T1000 (cell line): ENCODE data around the gene EHBP1L1.

Source experiments
- DNase-seq: peaks from one replicate; lab custom pipeline; 2025; ENCODE audit warnings: mixed read lengths; lab: John Stamatoyannopoulos, UW

EHBP1L1 gene

DNA sequence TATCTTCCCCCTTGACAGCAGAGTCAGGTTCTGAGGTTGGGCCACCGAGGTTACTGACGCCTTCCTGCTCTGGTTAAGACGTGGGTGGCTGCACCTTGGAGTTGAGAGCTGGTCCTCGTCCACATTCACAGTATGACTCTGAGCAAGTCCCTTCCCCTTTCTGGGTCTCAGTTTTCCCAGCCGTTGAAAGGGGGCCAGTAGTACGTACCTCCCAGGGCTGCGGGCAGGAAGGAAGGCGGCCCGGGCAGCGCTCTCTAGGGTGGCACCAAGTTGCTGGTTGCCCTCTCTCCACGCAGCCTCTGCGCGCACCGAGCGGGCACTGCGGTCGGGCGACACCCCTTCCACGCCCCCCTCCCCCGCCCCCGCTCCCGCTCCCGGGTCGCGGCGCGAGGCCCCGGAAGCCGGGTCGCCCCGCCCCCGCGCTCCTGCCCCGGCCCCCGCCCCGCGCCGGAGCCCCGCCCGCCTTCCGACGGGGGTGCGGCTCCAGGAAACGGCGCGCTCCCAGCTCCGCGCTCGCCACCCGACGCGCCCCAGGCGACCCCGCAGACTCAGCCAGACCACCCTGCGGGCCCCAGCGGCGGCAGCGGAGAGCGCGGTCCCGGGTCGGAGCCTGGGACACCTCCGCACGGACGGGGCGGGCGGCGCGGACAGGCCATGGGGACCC is at the start of gene EHBP1L1:
TSS of gene EHBP1L1 (plus strand) at position 486 of the 664 bp plus-strand sequence. CDS start 250 bp downstream, outside the sequence.
- peak; percentile 40 for DNase-seq

DNA sequence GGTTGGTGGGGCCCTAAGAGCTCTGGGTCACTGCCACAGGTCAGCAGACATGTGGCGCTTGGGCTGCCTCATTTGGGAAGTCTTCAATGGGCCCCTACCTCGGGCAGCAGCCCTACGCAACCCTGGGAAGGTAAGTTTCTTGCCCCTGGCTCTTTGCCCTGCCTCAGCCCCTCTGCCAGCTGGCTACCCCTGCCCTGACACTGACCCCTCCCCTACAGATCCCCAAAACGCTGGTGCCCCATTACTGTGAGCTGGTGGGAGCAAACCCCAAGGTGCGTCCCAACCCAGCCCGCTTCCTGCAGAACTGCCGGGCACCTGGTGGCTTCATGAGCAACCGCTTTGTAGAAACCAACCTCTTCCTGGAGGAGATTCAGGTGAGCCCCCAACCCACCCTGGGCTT is 49.1 kb upstream of the EHBP1L1 start:
- DNase-seq = no peak

DNA sequence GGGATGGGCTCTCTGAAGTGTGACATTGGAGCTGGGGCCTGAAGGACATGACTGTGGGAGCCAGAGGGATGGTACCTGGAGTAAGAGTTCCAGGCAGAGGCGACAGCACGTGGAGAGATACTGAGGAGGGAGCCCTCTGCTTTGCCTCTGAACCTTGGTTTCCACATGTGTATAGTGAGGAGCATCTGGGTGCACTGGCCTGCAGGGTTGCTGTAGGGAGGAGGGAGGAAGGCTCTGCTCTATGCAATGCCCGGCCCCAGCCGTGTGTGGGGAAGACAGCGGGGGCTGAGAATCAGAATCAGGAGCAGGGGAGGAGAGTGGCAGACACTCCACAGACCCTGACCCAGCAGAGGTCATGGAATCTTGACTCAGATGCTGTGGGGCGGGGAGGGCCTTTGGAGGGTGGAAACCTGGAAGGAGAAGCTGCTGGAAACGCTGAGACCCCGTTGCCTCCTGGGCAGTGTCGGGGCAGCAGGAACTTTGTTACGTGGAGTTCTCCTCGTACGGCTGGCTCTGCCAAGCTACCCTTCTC is 47.0 kb upstream of the EHBP1L1 start:
- DNase-seq = no peak

DNA sequence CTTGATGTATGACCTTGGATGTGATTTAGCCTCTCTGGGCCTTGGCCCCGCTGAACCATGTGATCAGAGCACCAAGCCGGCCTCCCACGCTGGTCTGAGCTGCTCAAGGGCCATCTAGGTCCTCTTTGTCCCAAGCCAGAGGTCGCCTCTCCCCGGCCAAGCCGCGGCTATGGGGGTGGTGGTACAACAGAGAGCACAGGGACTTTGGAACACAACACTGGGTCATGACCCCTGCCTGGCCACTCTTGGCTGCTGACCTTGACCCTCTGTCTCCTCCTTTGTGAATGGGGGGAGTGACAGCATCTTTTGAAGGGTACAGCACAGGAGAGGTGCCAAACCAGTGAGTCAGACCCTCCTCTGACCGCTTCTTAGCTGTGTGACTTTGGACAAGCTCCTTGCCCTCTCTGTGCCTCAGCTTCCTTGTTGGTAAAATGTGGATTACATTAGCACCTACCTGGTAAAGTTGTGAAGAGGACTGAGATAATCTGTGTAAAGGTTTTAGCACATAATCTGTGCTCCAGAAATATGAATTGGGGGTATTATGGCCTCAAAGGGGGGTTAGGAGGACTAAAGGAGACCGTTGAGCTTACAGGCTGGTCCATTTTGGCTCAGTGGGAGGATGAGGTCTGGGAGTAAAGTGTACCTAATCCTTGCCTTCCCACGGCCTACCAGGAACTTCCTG is 46.2 kb upstream of the EHBP1L1 start:
- DNase-seq = no peak

DNA sequence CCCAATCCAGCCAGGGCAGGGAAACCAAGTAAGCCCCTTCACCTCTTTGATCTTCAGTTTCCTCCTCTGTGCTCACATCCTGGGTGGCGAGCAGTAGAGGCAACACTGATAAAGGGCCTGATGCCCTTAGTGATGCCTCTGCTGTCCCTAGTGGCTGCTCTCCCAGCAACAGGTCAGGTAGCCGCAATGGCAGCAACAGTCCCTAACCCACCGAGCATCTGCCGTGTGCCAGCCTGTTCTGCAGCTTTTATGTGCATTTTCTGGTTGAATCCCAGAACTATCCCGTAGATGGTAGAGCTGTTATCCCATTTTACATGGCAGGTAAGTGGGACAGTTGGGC is 45.7 kb upstream of the EHBP1L1 start:
- DNase-seq = no peak

DNA sequence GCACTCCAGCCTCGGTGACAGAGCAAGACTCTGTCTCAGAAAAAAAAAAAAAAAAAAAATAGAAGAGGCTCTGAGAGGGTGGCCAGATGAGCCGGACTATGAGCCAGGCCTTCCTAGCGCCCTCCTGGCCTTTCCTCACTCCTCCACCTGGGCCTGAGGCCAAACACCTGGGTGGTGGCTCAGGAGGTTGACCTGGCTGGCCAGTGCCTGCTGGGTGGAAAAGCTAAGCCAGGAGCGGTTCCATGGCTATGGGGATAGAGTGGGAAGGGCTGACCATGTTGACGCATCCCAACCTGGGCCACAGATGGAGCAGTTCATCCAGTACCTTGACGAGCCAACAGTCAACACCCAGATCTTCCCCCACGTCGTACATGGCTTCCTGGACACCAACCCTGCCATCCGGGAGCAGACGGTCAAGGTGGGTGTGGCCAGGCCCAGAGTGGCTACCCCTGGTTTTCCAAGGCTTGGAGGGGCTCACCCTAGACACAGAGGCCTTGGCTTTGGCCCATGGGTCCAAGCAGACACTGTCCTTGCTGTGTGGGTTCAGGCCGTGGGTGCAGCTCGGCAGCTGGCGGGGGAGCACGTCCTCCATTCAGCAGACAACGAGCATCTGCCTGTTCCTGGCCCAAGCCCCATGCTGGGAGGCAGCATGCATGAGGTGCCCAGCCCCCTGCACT is 43.3 kb upstream of the EHBP1L1 start:
- DNase-seq = no peak

DNA sequence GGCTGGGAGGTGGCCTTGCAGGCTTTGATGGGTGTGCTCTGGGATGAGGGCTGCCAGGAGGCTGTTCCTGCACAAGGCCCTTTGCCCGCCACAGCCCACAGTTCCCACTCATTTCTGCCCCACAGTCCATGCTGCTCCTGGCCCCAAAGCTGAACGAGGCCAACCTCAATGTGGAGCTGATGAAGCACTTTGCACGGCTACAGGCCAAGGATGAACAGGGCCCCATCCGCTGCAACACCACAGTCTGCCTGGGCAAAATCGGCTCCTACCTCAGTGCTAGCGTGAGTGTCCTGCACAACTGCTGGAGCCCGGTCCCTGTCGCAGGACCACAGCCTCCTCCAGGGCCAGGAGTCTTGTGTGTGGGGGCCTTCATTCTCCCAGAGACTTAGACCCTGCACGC is 40.8 kb upstream of the EHBP1L1 start:
- no peak for DNase-seq

DNA sequence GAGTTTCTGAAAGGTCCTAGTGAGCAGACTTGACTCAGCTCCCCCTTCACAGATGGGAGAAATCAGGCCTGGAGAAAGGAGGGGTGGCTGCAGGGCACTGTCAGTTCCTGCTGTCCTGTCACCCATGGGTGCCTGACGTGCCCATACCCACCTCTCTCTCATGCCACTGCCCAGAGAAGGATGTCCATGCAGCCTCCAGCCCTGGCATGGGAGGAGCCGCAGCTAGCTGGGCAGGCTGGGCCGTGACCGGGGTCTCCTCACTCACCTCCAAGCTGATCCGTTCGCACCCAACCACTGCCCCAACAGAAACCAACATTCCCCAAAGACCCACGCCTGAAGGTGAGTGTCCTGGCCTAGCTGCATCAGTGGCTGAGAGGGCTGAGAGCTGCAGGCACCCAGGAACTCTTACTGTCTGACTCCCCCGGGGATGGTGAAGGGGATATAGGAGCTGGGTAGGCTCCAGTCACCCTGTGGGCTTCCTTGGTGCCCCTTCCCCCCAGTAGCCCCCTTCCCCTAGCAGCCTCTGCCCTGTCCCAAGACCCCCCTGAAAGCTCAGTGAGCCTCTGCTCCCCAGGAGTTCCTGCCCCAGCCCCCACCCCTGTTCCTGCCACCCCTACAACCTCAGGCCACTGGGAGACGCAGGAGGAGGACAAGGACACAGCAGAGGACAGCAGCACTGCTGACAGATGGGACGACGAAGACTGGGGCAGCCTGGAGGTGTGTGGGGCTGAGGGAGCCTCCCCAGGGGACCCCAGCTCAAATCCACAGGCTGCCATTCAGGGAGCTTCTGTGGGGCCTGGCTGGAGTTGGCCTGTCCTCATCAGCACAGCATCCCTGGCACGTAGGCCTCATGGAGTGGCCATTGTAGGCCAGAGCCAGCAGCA is 39.2 kb upstream of the EHBP1L1 start:
- DNase-seq = no peak

DNA sequence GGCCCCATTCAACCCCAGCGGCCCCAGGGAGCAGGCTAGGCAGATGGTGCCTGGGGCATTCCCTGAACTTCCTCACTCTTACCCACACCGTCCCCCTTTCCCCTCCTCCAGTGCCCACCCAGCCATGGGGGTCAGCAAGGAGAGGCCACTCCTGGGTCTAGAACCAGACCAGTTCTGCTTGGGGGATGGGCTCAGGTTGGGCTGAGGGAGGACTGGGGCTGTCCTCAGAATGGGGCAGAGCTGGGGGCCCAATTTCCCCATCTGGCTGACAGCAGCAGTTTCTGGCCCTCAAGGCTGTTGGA is 38.6 kb upstream of the EHBP1L1 start:
- no peak for DNase-seq

DNA sequence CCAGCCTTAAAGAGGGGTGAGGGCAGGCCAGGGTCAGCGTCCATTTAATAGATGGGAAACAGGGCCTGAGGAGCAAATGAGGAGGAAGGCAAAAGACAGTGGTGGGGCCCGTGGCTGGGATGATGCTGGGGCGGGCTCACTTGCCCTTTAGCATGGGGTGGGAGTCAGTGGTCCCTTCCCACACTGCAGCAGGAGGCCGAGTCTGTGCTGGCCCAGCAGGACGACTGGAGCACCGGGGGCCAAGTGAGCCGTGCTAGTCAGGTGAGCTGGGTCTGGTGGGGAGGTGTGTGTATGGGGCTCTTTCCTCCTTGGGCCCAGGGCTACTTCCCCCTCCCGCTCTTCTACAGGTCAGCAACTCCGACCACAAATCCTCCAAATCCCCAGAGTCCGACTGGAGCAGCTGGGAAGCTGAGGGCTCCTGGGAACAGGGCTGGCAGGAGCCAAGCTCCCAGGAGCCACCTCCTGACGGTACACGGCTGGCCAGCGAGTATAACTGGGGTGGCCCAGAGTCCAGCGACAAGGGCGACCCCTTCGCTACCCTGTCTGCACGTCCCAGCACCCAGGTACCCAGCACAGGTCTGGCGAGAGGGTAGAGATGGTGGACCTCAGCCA is 38.1 kb upstream of the EHBP1L1 start:
- DNase-seq = no peak

DNA sequence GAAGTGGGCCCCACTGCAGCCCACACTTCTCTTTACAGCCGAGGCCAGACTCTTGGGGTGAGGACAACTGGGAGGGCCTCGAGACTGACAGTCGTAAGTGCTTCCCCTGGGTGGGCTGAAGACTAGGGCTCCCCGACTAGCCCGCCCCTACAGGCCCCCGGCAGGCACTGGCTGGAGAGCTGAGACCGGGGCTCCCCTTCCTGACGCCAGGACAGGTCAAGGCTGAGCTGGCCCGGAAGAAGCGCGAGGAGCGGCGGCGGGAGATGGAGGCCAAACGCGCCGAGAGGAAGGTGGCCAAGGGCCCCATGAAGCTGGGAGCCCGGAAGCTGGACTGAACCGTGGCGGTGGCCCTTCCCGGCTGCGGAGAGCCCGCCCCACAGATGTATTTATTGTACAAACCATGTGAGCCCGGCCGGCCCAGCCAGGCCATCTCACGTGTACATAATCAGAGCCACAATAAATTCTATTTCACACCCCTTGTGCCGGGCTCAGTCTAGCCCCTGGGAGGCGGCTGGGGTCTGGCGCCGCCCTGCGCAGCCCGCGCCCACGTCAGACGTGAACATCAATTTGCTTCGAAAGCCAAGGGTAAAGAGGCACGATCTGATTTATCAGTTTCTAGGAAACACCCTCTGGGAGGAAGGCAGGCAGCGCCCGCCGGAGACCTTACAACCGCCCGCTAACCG is 37.5 kb upstream of the EHBP1L1 start:
- DNase-seq = no peak

DNA sequence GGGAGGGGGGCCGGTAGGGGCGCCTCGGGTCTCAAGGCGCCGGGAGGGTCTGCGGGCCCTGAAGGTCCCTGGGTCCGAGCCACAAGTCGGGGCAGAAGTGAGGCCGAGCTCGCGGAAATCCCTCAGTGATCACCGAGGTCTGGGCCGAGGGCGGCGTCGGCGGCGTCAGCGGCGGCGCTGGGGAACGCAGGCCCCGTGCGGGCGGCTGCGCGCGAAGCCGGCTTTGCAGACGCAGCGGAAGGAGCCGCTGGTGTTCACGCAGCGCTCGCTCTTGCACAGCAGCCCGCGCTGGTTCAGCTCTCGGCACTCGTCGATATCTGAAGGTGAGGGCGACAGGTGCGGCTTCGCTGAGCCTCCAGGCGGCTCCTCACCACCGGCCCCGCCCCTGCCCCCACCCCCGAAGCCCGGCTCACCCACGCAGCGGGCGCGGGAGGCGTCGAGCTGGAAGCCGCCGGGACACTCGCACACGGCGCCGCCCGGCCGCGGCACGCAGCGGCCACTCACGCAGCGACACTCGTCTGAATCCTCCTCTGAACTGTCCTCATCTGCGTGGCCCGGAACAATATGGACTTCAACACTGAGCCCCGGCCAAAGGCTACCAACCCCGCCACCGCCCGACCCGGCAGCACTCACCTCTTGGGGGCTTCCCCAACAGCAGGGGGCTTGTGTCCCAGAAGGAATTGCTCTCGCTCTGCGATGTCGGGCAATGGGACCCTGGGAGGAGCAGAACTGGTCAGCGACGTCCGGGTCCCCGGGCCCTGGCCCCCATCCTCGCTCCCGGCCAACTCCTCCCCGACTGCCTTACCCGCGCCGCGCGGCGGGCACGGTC is 36.7 kb upstream of the EHBP1L1 start:
- no peak for DNase-seq

DNA sequence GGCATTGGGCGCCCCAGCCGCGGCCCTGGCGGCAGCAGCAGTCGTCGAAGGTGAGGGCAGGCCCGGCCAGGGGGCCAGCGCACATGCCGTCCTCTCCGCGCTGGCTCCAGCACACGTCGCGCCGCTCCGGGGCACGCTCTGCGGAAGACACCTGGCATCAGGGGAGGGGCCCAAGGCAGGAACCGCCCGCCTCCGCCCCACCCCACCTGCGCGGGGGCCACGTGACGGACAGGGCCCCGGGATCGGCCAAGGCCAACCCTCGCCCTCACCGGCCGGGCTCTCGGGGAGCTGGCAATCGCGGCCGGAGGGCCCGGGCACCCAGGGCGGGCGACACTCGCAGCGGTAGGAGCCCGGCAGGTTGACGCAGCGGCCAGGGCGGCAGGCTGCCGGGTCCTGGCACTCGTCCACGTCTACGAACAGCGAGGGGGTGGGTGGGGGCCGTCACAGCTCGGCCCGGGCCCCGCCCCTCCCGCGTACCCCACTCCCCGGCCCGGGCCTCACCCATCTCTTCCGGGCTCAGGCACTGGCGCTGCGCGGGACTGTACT is 36.0 kb upstream of the EHBP1L1 start:
- no peak for DNase-seq

DNA sequence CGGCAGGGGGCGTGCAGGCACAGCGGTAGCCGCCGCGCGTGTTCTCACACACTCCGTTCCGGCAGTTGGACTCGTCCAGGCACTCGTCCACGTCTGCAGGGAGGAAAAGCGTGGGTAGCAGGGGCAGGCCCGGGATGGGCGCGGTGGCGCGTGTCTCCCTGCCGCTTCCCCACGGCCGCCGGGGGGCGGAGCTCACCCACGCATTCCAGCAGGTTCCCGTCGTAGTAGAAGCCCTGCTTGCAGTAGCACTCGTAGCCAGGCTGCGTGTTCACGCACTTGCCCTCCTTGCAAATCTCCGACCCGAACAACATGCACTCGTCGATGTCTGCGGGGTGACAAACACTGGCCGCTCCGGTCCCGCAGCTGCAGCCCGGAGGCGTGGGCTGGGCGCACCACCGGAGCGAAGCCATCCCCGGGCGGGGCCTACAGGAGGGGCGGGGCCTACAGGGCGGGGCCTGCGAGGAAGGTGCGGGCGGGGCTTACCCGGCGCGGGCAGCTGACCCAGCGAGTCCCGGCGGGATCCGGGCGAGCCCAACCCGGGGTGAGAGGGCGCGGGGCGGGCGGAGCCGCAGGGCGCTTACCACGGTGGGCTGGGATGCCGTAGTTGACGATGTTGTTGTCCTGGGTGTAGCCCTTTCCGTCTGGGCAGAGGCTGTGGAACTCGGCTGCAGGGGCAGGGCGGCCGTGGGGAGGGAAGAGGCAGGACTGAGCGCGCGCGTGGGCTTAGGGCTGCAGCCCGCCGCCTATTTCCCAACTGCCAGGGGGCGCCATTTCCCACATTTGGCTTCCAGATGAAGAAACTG is 35.4 kb upstream of the EHBP1L1 start:
- peak; percentile 91 for DNase-seq

DNA sequence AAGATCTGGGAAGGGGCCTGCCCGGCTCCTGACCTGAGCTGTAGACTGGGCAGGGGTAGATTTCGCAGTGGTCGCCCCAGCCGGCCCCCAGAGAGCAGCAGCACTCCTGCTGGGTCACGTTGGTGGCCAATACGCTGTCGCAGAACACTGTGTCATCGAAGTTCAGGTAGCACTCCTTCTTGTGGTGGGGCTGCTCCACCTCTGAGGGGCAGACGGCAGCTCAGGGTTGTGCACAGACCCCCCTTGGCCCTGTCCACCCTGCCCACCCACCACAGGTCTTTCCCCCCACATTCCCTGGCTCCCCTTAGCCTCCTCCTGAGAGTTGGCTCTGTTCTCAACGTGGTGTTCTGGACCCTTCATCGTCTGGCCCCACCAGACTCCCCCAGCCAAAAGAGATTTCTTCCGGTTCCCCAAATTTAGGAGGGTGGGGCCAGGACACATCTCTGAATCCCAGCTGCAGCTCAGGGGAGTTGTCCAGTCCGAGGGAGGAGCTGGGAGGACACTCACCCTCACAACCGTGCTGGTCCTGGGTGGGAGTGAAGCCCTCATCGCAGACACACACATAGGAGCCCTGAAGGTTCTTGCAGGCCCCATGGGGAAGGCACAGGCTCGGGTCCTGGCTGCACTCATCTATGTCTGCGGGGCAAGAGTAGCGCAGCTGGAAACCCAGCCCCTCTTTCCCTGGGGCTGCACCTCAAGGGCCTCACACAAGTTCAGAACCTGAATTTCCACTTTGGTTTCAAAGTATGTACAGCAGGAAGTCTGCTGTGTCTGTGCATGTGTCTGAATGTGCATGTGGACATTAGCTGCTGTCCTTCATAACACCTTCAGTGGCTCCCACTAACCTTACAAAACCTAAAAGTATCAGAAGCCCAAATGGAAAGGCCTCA is 34.5 kb upstream of the EHBP1L1 start:
- no peak for DNase-seq

DNA sequence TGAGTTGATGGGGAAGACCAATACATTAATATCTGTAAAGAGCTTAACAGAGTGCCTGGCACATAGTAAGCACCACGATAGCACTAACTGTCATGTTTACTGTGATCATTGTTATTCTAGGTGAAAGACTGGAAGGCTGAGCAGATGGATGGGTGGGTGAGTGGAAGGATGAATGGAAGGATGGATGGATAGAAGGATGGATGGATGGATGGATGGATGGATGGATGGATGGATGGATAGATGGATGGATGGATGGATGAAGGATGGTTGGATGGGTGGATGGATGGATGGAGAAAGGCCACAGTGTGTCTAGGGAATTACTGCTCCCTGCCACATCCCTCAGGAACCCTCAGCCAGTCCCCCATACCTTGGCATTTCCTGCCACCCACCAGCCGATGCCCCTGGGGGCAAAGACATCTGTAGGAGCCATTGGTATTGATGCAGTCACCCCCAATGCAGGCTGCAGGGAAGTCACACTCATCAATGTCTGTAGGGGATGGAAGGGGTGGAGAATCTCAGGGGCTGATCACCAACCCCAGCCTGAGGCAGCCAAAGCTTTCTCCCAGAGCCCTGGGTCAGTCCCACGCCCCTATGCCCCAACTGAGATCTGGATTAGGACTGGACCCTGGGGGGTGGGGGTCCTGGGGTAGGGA is 33.0 kb upstream of the EHBP1L1 start:
- DNase-seq = no peak

DNA sequence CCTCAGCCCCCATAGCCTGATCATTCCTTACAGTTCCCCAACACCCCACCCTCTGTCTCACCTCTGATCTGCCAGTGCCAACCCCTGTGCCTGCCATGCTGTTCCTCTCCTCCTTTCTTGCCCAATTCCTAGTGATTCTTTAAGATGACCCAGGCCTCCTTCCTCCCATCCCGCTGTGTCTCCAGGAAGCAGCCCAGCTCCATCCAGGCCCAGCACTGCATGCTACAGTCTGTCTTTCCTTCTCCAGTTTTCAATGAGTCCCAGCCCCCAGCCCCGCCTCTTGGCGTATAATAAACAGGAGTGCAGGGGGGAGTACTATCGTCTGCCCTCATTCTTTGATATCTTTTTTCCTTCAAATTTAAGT is 30.0 kb upstream of the EHBP1L1 start:
- DNase-seq = no peak
